GM19193 (cell line): ENCODE results near the gene ONECUT3.

ENCODE experiments used
- POLR2A ChIP-seq: IDR thresholded peaks from 4 replicates; pipeline ENCODE4 v1.6.1; 2011; ENCODE audit not compliant: insufficient read depth, insufficient read length; ENCODE audit errors: extremely low read depth

Gene ONECUT3

DNA sequence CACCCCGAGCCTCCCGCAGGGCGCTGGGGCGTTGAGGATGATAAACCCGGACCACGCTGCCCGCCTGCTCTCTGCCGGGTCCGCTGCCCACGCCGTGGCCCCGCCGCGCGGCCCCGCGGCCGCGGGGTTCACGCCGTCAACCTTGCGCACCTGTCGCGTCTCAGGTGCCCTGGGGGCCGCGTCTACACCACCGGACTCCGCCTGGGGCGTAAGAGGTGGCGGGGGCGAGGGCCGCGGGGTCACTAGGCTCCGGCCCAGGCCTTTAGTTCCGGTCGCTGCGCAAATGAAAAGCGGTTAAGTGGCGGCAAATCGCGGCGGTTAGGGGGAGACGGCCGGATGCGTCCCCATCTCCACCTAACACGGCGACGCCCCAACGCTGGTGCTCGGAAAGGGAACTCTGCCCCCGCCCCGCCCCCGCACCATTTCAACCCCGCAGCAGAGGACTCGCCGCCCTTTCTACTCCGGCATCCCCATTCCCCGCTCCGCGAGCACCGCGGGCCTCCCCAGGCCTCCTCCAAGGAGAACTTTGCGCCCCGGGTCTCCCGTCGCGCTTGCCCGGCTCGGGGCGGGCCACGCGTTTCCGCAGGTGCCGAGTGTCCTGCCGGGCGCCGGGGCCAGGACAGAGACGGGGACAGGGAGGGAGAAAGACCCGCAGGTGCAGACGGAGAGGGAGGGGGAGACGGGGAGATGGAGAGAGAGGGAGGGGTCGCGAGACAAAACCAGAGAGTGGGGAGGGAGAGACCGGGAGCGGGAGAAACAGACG lies 4.3 kb downstream of the ONECUT3 start:
- no peak for TF ChIP-seq POLR2A

DNA sequence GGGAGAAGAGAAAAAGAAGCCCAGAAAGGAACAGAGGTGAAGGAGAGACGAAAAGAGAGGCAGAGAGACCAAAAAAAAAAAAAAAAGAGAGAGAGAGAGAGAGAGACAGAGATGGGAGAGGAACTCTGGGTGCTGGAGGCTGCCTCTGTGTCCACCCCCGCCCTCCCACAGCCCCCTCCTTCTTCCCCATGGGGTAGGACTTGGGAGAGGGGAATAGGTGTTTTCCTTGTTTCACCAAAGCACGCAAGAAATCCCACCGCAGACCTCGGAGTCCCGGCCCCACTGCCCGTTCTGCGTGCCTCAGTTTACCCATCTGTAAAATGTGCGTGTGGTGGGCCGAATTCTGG lies 4.9 kb downstream of the ONECUT3 start:
- no peak for TF ChIP-seq POLR2A

DNA sequence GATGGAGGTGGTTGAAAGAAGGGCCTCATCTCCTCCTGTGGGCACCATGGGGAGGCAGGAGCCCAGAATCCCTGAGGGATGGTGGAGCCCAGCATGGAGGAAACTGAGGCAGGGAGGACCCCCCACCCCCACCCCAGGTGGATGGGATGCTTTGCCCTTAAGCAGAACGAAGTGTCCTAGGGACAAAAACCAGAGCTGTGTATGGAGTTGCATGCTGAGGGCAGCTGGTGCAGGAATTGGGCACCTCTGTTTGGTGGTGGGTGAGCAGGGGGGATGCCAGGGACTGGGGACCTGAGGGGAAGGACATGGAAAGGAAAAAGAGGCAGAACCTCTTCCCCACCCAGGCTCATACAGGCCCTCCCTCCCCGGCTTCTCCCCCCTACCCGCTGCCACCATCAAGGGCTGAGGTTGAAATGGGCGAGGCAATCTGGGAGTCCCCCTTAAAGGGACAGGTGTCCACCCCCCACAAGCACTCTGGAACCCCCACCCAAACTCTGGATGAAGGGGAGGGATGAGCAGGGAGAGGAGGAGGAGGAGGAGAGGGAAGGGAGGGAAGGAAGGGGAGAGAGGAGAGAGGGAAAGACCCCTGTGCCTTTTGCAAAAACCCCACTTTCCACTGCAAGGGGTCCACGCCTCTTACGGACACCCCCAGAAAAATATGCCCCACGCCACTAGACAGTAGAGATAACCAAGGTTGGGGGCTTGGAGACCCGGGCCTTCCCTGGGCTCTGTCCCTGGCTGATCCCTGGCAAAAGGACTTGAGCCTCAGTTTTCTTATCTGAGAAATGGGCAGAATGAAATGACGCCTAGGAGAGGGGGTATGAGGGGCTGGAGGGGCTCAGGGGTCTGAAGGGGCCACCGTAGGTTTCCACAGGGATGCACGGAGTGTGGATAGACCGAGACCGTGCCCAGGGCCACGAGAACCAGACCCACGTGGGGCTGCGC lies 5.9 kb downstream of the ONECUT3 start:
- no peak for TF ChIP-seq POLR2A

DNA sequence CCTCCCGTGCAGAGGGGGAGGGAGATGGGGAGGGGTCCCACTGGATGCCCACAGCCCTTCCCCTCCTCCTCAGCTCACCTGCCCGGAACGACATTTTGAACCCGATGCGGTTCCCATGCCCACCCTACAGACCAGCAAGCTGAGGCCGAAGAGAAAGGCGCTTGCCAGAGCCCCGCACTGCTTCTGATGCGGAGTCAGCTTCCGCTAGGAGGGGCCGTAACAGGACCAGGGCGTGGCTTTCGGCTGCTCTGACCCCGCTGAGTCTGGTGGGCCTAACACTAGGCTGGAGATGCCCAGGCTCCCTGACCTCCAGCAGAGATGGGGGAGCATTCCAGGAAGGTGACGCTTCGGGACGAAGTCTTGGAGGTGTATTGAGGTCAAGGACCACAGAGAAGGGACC lies 6.7 kb downstream of the ONECUT3 start:
- TF ChIP-seq POLR2A = no peak

DNA sequence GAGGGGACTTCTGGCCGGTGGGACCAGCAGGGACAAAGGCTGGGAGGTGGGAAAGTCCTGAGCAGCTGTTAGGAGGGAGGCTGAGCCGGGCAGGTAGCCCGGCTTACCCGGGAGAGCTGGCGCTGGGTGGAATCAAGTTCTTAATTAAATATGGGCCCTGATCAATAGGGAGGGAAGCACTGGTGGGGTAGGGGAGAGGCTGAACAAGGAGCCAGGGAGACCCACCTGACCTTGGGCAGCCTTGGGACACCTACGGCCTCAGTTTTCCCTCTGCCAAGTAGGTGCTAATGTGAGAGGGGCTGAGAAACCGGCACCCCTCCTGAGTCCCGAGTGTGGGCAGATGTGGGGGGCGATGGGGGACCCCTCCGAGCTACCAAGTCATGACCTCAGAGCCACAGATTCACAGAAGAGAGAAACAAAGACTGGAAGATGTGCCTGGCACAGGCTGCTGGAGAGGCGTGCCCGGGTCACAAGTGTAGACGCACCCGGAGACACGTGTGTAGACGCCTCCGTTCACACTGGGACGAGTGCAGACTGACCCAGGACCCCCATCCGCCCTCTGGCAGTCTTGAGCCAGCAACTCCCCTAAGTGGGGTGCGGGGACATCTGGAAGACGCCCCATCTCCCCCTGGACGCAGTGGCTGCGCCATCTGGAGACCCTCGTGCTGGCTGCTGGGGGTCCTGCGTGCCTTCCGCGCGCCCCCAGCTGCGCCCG lies 8.4 kb downstream of the ONECUT3 start:
- no peak for TF ChIP-seq POLR2A

DNA sequence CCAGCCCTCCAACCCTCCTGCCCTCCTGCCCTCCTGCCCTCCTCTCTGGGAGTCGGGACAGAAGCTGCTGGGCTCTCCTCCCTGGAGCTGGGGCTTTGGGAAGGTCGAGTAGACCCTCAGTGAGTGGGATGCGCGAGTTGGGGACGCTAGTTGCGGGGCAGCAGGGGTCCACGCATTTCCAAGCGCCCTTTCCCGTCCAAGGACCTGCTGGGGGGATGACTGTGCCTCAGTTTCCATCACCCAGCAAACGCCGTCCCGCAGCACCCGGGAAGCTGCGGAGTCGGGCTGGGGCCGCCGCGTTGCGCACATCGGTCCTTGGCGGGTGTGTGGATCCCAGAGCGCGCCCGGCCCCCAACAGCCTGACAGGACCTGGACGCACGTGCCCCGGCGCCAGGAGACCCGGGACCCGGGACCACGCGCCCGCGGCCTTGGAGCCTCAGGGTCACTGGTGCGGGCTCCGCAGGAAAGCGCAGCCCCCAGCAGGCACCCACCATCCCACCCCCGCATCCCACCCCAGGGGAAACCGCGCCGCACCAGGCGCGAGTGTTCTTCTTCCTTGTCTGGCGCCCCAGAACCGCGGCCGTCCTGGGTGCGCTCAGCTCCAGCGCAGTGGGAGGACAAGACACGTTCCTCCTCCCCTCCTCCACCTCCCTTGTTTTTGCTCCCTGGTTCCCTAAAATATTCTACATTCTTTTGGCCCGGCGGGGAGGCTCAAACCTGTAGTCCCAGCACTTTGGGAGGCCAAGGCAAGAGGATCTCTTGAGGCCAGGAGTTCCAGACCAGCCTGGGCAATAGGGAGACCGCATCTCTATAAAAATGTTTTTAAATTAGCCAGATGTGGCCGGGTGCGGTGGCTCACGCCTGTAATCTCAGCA lies 9.2 kb downstream of the ONECUT3 start:
- no peak for TF ChIP-seq POLR2A

DNA sequence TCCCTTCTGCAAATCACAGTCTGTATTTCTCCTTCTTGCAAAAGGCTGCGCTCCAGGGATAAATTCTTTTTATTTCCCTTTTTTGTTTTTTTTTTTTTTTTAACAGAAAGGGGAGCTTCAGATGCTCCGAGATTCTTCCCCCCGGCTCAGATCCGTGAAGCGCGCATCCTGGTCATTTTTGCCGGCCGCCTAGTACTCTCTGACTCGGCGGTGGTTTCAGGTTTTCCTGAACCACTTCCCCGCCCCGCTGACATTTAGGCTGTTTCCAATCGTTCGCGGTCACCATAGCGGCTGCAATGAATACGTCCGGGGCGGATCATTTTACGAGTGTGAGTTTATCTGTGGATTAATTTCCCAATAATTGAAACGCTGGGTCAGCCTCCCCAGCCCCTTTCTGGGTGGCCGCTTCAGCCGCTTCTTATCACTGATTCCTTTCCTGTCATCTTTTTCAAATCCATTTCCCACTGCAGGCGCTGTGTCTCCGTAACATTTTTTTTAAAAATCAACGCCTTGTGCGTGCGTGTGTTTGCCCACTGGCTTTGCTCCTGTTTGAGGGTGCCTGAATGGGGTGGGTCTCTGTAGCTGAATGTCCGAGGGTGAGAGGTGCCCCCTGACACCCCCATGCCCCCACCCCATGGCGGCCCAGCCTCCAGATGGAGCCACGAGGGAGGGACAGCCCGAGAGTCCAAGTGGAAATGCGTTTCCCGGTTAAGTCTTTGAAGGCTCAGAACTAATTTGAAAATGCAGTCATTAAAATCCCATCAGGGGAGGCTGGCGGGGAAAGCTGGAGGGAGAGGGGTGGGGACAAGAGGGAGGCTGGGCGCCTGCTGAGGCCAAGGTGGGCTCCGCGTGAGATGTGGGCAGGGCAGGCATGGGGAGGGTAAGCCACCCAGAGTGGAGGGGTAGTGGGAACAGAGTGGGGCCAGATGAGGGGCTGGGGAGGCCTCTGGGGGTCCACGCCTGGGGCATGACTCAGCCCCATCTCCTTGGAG lies 10.6 kb downstream of the ONECUT3 start:
- TF ChIP-seq POLR2A = no peak

DNA sequence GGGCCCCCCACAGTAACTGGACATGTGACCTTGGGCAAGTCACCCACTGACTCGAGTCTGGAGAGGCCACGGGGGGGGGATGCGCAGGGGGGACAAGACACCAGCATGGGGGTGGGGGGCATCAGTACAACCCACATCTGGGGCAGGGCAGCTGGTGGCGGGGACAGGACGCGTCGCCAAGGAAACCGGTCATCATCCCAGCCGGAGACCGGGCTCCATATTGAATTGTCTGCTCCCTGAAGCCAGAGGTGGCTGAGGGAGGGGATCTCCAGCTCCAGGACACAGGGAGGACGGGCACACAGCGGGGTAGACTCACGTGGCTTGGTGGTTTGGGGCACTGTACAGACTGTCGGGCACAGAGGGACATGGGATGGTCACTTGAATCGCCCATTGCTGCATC lies 11.4 kb downstream of the ONECUT3 start:
- no peak for TF ChIP-seq POLR2A

DNA sequence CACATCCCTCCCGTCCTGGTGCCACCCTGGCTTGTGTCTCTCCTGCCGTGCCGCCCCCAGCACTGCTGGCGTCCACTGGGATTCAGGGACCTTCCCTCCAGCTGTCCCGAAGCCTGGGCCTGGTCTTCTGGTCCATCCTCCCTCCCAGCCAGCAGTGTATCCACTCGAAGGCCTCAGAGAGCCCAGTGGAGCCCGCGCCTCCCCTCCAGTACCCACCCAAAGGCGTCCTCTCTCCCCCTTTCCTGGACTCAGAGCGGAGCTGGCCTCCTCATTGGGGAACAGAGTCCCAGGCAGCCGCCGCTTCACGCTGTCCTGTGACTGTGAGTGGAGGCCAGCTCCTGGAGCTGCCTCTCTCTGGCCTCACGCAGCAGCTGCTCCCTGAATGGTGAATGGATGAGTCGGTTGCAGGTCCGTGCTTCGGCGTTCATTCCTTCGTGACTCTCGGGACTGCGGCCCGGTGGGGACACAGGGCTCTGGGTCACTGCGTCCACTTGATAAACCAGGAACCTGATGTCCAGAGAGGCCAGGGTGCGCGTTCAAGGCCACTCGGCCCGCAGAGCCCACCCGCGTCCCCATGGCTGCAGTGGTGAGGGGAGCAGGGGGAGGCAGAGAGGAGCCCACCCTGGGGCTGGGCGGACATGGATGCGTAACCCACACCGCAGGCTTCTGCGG lies 12.1 kb downstream of the ONECUT3 start:
- TF ChIP-seq POLR2A = no peak

DNA sequence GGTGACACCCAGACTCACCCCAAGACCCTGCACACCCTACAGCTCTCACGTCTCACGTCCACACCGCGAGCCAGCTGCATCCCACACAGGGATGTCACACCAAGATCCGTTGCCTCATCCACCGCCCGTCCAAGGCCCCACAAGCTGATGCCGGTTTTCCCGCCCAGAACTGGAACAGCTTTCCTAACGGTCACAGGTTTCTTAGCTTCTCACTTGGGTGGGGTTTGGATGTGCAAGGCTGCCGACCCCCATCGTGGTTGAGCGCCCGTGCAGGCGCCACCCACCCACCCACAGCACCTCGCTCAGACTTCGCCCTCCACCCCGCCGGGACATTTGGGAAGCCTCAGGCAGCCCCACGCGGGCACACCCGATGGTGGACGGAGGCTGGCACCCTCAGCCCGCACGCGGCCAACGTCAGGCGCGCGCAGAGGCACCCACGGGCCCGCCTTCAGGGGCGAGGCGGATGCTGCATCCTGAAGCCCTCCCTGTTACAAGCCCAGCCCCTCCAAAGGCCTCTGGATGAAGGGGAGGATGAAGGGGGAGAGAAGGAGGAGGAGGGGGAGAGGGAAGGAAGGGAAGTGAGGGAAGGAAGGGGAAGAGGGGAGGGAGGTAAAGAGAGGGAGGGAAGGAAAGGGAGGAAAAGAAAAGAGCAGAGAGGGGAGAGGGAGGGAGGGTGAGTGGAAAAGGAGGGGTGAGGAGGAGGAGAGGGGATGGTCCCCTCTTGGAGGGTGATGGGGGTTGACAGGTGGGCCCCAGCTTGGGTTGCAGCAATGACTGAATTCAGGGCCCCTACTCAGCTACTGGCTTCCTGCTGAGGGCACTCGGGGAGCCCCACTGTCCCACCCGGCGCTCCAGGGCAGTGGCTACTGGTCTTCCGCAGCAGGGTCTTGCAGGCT lies 12.8 kb downstream of the ONECUT3 start:
- no peak for TF ChIP-seq POLR2A

DNA sequence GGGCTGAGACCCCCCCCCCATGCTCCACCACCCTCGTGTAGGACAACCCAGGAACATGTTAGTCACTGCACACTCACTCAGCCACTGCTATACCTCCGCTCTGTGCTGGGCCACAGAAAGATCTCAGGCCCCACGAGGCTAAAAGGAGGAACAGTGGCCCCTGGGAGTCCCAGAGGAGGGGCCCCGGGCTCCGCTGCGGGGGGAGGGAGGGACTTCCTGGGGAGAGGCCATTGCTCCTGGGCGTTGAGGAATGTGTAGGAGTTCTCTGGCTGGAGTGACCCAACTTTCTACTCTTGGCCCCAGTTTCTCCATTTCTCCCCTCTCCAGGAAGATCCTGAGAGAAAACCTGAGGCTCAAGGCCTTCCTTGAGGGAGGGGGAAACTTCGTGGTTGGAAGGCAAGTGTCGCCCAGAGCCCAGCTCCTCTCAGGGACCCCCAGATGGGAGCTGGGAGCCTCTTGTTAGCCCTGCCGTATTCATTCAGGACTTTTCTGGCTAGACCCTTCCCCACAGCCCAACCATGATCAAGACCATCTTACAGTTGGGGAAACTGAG lies 13.6 kb downstream of the ONECUT3 start:
- no peak for TF ChIP-seq POLR2A
